ENCODE data around the gene CARS2. TPM values are rescaled to one million over a fixed set of nuclear protein-coding genes. Genes with fewer than 3 reads are reported as not detected.
"Not testable (repeated sequence)": the region's sequence is repeated elsewhere in the genome, so short reads cannot be mapped to it uniquely, and the experiment has no call there.

The CARS2 gene
- total and polyA plus RNA-seq, 4 experiments from 2014 or later: 36.0 to 102 (median 79.6) TPM

DNA sequence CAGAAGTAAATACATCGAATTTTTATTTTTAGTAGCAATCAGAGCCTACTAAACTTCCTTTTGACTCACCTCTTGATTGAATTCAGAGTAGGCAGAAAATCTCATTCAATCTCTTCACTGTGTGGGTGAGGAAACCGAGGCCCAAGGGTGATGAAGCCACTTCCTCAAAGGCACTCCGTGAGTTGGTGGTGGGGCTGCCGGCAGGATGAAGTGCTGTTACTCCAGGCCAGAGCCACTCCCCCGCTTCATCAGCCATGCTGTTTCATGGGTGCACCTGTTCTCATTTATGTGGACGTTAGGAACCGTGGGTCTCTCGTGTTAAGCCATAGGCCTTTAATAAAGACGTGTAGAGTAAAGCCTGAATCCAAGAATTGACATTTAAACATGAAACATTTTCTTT lies 20.8 kb upstream of the CARS2 start:
- Histone ChIP-seq H3K4me3 (ENCODE audit: low read length in 2 of 2) (no peak overlapping the region), H3K27me3 (ENCODE audit: insufficient read depth, low read length) (no peaks in the 10 kb centered on the region), H3K9me3 (ENCODE audit: control insufficient read depth in 1 of 2, low read length in 2 of 2) (no peaks in the 10 kb centered on the region), H3K4me1 (ENCODE audit: insufficient read depth, low read length) (peaks cover 17% of the 10 kb centered on the region), H3K36me3 (ENCODE audit: insufficient read depth, low read length) (no peaks in the 10 kb centered on the region), H3K27ac (ENCODE audit: low read depth, low read length) (peak overlapping the region; percentile 27)
- Mint-ChIP-seq H3K9me3 (peaks cover 0 to 3% (median 0%) of the 10 kb centered on the region in 8 donors), H3K36me3 (peaks cover 0 to 9% of the 10 kb centered on the region in 2 donors), H3K4me1 (peaks cover 13 to 29% (median 15%) of the 10 kb centered on the region in 4 donors), H3K4me3 (peak overlapping the region; percentile 46 to 81 (median 71)), H3K27ac (peak overlapping the region; percentile 78 to 95 (median 86)), H3K27me3 (no peaks in the 10 kb centered on the region)
- POLR2A ChIA-PET (ENCODE audit: partially characterized antibody): interaction anchor here (0.9 to 1.2 kb wide), 2 partner anchors 11 to 14 kb away, joined by 4 to 6 read pairs; no protein-coding TSS in a partner anchor
- peak; percentile 45 to 61 (median 54) for DNase-seq
- intact Hi-C loops (cut with micrococcal nuclease): loop anchor here (1.0 kb wide), 1 partner anchor 10 kb away; no protein-coding TSS in a partner anchor
- CTCF ChIA-PET (ENCODE audit: partially characterized antibody): no interaction called here

DNA sequence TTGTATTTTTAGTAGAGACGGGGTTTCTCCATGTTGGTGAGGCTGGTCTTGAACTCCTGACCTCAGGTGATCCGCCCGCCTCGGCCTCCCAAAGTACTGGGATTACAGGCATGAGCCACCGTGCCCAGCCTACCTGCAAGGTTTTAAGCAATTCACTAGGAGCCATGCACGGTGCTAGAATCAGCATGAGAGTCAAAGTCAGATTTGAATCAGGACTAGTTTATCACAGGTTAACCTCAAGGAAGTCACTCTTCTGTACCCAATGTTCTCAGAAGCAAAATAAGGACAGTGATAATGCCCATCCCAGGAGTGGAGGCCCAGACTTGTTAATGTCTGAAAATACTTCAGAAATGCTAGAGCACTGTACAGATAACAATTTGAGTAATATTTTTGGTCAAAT lies 20.2 kb upstream of the CARS2 start:
- H3K4me1 Mint-ChIP-seq: peaks cover 13 to 29% (median 15%) of the 10 kb centered on the region in 4 donors
- POLR2A ChIA-PET (ENCODE audit: partially characterized antibody): interaction anchor here (0.9 to 1.2 kb wide), 2 partner anchors 11 to 14 kb away, joined by 4 to 6 read pairs; no protein-coding TSS in a partner anchor
- H3K36me3 ChIP-seq (ENCODE audit: insufficient read depth, low read length); H3K9me3 ChIP-seq (ENCODE audit: control insufficient read depth in 1 of 2, low read length in 2 of 2); H3K27me3 ChIP-seq (ENCODE audit: insufficient read depth, low read length); H3K4me3 ChIP-seq (ENCODE audit: low read length in 2 of 2); DNase-seq; H3K9me3 Mint-ChIP-seq; CTCF ChIA-PET (ENCODE audit: partially characterized antibody); H3K27me3 Mint-ChIP-seq: not testable (repeated sequence)
- intact Hi-C loops (cut with micrococcal nuclease): loop anchor here (1.0 kb wide), 1 partner anchor 10 kb away; no protein-coding TSS in a partner anchor
- H3K4me1 ChIP-seq (ENCODE audit: insufficient read depth, low read length): peaks cover 17% of the 10 kb centered on the region
- H3K4me3 Mint-ChIP-seq: peak overlapping the region in 4 of 8 donors; percentile 32 to 60 (median 39)
- H3K27ac Mint-ChIP-seq: peak overlapping the region in 6 of 7 donors; percentile 78 to 95 (median 86)
- H3K27ac ChIP-seq (ENCODE audit: low read depth, low read length): peak overlapping the region; percentile 27
- peaks cover 0 to 12% of the 10 kb centered on the region in 2 donors for H3K36me3 Mint-ChIP-seq

DNA sequence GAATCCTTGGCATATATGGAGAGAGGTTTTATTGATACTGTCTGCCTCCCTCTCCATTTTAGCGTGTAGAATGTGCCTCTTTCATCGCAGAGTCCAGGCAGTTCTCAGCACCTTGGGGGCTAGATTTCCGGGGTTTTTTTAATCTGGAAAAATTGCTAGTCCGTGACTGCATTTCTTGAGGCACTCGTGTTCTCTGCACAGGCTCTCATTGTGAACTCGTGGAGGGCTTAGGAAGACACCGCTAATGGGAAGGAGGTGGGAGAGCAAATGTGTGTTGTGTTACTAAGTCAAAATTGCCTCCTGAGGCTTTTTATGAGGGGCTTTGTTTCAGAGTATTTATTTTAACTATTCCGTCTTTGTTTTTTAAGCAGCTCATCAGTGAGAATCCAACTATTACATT lies 17.7 kb upstream of the CARS2 start:
- Histone ChIP-seq H3K27ac (ENCODE audit: low read depth, low read length) (no peak overlapping the region), H3K9me3 (ENCODE audit: control insufficient read depth in 1 of 2, low read length in 2 of 2) (no peaks in the 10 kb centered on the region), H3K36me3 (ENCODE audit: insufficient read depth, low read length) (peaks cover 6% of the 10 kb centered on the region), H3K4me1 (ENCODE audit: insufficient read depth, low read length) (peaks cover 17% of the 10 kb centered on the region), H3K27me3 (ENCODE audit: insufficient read depth, low read length) (no peaks in the 10 kb centered on the region), H3K4me3 (ENCODE audit: low read length in 2 of 2) (no peak overlapping the region)
- ChIA-PET CTCF (ENCODE audit: partially characterized antibody) (interaction anchor here (0.9 kb wide), 1 partner anchor 27 kb away, joined by 4 read pairs; no protein-coding TSS in a partner anchor), POLR2A (ENCODE audit: partially characterized antibody) (interaction anchor here (2.2 kb wide), 1 partner anchor 11 kb away, joined by 8 read pairs; no protein-coding TSS in a partner anchor)
- Mint-ChIP-seq H3K4me3 (no peak overlapping the region), H3K9me3 (peaks cover 0 to 3% (median 0%) of the 10 kb centered on the region in 8 donors), H3K27me3 (no peaks in the 10 kb centered on the region), H3K4me1 (peaks cover 16 to 34% (median 23%) of the 10 kb centered on the region in 4 donors), H3K36me3 (peaks cover 9 to 24% of the 10 kb centered on the region in 2 donors), H3K27ac (peak overlapping the region in 3 of 7 donors; percentile 7 to 65 (median 57))
- intact Hi-C loops (cut with micrococcal nuclease): no loop called here
- DNase-seq: no peak

DNA sequence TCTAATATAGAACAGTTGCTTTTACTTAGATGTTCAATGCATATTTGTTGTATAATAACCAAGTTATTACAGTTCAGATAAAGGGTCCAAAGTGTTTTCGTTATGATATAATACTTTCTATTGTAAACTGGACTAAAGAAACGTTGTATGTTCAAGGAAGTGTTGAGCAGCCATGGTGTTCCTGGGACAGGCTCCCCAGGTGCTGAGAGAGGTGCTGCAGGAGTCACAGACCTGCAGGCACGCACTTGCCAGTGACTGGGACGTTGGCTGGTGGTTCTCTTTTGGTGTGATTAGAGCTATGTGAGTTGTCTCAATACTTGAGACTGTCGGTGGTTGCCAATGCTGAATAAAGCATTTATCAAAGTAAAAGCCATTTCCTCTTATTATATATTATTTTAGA lies 17.1 kb upstream of the CARS2 start:
- ChIA-PET CTCF (ENCODE audit: partially characterized antibody) (interaction anchor here (0.9 kb wide), 1 partner anchor 27 kb away, joined by 4 read pairs; no protein-coding TSS in a partner anchor), POLR2A (ENCODE audit: partially characterized antibody) (interaction anchor here (2.2 kb wide), 1 partner anchor 11 kb away, joined by 8 read pairs; no protein-coding TSS in a partner anchor)
- peak overlapping the region in 1 of 7 donors; percentile 7 for H3K27ac Mint-ChIP-seq

DNA sequence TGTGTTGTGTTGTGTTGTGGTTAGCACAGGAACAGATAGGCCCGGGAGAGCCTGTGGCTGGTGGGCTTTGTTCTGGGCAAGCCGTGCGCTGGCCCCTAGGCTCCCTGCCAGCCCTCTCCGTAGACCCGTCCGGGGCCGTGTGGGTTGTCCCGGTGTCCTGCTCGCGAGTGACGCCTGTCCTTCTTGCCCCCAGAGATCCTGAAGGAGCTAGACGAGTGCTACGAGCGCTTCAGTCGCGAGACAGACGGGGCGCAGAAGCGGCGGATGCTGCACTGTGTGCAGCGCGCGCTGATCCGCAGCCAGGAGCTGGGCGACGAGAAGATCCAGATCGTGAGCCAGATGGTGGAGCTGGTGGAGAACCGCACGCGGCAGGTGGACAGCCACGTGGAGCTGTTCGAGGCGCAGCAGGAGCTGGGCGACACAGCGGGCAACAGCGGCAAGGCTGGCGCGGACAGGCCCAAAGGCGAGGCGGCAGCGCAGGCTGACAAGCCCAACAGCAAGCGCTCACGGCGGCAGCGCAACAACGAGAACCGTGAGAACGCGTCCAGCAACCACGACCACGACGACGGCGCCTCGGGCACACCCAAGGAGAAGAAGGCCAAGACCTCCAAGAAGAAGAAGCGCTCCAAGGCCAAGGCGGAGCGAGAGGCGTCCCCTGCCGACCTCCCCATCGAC lies 13.3 kb upstream of the CARS2 start:
- H3K27ac Mint-ChIP-seq: no peak overlapping the region
- Histone ChIP-seq H3K4me1 (ENCODE audit: insufficient read depth, low read length) (peaks cover 23% of the 10 kb centered on the region), H3K9me3 (ENCODE audit: control insufficient read depth in 1 of 2, low read length in 2 of 2) (no peaks in the 10 kb centered on the region), H3K4me3 (ENCODE audit: low read length in 2 of 2) (no peak overlapping the region), H3K27ac (ENCODE audit: low read depth, low read length) (no peak overlapping the region), H3K27me3 (ENCODE audit: insufficient read depth, low read length) (no peaks in the 10 kb centered on the region), H3K36me3 (ENCODE audit: insufficient read depth, low read length) (peaks cover 6% of the 10 kb centered on the region)
- no peak for DNase-seq
- peak overlapping the region in 1 of 8 donors; percentile 7 for H3K4me3 Mint-ChIP-seq
- H3K9me3 Mint-ChIP-seq: peaks cover 0 to 4% (median 0%) of the 10 kb centered on the region in 8 donors
- no peaks in the 10 kb centered on the region for H3K27me3 Mint-ChIP-seq
- peaks cover 9 to 38% of the 10 kb centered on the region in 2 donors for H3K36me3 Mint-ChIP-seq
- intact Hi-C loops (cut with micrococcal nuclease): no loop called here
- ChIA-PET POLR2A (ENCODE audit: partially characterized antibody) (no interaction called here), CTCF (ENCODE audit: partially characterized antibody) (no interaction called here)
- H3K4me1 Mint-ChIP-seq: peaks cover 11 to 36% (median 26%) of the 10 kb centered on the region in 4 donors

More for the DNA sequence above, 17.1 kb upstream of the CARS2 start:
- DNase-seq: no peak
- peaks cover 6% of the 10 kb centered on the region for H3K36me3 ChIP-seq (ENCODE audit: insufficient read depth, low read length)
- no peak overlapping the region for H3K4me3 Mint-ChIP-seq
- intact Hi-C loops (cut with micrococcal nuclease): no loop called here
- H3K9me3 Mint-ChIP-seq: peaks cover 0 to 3% (median 0%) of the 10 kb centered on the region in 8 donors
- H3K9me3 ChIP-seq (ENCODE audit: control insufficient read depth in 1 of 2, low read length in 2 of 2): no peaks in the 10 kb centered on the region
- H3K4me1 Mint-ChIP-seq: peaks cover 12 to 34% (median 25%) of the 10 kb centered on the region in 4 donors
- no peaks in the 10 kb centered on the region for H3K27me3 ChIP-seq (ENCODE audit: insufficient read depth, low read length)
- no peak overlapping the region for H3K4me3 ChIP-seq (ENCODE audit: low read length in 2 of 2)
- H3K27me3 Mint-ChIP-seq: no peaks in the 10 kb centered on the region
- peaks cover 21% of the 10 kb centered on the region for H3K4me1 ChIP-seq (ENCODE audit: insufficient read depth, low read length)
- peaks cover 9 to 24% of the 10 kb centered on the region in 2 donors for H3K36me3 Mint-ChIP-seq
- H3K27ac ChIP-seq (ENCODE audit: low read depth, low read length): no peak overlapping the region

DNA sequence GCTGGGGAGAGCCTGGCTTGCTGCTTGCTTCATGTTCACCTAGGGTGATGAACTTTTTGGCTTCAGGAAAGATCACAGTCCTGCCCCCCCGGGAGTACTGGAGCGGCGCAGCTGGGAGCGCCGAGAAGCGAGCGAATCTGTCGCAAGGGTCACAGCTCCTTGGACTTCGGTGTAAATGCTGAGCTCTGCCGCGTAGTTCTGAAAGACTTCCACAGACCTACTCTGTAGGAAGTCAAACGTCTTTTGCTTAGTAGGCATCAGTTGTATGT lies 10.3 kb upstream of the CARS2 start:
- Histone ChIP-seq H3K36me3 (ENCODE audit: insufficient read depth, low read length) (peaks cover 6% of the 10 kb centered on the region), H3K27ac (ENCODE audit: low read depth, low read length) (peak overlapping the region; percentile 78), H3K4me3 (ENCODE audit: low read length in 2 of 2) (peak overlapping the region; percentile 71 to 98), H3K4me1 (ENCODE audit: insufficient read depth, low read length) (peaks cover 32% of the 10 kb centered on the region), H3K9me3 (ENCODE audit: control insufficient read depth in 1 of 2, low read length in 2 of 2) (no peaks in the 10 kb centered on the region), H3K27me3 (ENCODE audit: insufficient read depth, low read length) (no peaks in the 10 kb centered on the region)
- peaks cover 9 to 40% of the 10 kb centered on the region in 2 donors for H3K36me3 Mint-ChIP-seq
- H3K27me3 Mint-ChIP-seq: peaks cover 0 to 2% of the 10 kb centered on the region in 2 donors
- peaks cover 0 to 9% (median 0%) of the 10 kb centered on the region in 8 donors for H3K9me3 Mint-ChIP-seq
- ChIA-PET POLR2A (ENCODE audit: partially characterized antibody) (interaction anchor here (1.1 to 3.6 kb wide), 8 partner anchors 10 to 198 kb away, joined by 3 to 68 read pairs (median 13); partner anchors contain the start of genes ANKRD10, CARS2 and NAXD), CTCF (ENCODE audit: partially characterized antibody) (interaction anchor here (1.1 kb wide), 1 partner anchor 33 kb away, joined by 4 read pairs; no protein-coding TSS in a partner anchor)
- intact Hi-C loops (cut with micrococcal nuclease): loop anchor here (1.0 kb wide), 1 partner anchor 10 kb away; no protein-coding TSS in a partner anchor
- H3K4me3 Mint-ChIP-seq: peak overlapping the region; percentile 96 to 100 (median 98)
- H3K27ac Mint-ChIP-seq: peak overlapping the region; percentile 74 to 99 (median 82)
- H3K4me1 Mint-ChIP-seq: peaks cover 17 to 55% (median 33%) of the 10 kb centered on the region in 4 donors
- peak in 2 of 5 donors; percentile 11 to 14 for DNase-seq

Measured in CD4-positive, alpha-beta memory T cell (primary cell).